ENCODE results near the gene LRRC47.

- TF ChIP-seq CTCF (IDR thresholded peaks at IDR 0.05) (no peak), POLR2A (IDR thresholded peaks at IDR 0.05) (no peak)
These were observed 64.5 kb downstream of the LRRC47 start for GRCh38 chr1:3731583-3732433.
